HG03520 (cell line): ENCODE results near the gene CDC42EP4.
A peak's percentile ranks its signal among the peaks of the same experiment; 100 is the strongest.

Source experiments
- ATAC-seq: cut with Tn5 transposase; IDR thresholded peaks from one replicate; pipeline ENCODE4 v1.9.1; 2021; ENCODE audit warnings: mild to moderate bottlenecking, moderate library complexity; ENCODE audit not compliant: unreplicated experiment

The CDC42EP4 gene

DNA sequence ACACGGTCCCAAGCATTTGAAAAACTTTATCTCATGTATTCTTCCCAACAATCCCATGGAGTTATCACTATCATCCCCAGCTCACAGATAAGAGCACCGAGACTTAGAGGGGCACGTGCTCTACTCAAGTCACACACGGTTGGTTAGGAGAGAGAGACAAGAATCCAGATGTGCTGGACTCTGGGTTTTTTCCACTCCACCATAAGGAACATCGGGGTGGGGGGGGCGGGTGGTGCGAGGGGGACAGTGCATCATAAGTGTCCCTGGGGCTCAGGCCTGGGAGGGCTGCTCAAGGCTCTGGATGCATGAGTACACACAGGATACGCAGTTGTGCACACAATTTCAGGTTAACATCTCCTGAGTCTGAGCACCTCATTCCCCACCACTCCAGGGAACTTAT lies 7.4 kb downstream of the CDC42EP4 start:
- ATAC-seq = no peak

DNA sequence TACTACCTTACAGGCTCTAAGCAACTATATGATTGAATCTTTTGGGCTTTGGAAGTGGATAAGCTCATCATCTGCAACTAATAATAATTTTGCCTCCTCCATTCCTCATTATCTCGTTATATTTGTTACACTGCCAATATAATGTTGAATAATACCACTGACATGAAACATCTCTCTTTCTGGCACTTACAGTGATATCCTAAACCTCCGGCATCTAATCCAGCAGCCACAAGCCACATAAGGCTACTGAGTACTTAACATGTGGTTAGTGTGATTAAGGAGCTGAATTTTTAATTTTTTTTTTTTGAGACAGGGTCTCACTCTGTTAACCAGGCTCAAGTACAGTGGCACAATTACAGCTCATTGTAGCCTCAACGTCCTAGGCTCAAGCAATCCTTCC lies 9.6 kb downstream of the CDC42EP4 start:
- no peak for ATAC-seq

DNA sequence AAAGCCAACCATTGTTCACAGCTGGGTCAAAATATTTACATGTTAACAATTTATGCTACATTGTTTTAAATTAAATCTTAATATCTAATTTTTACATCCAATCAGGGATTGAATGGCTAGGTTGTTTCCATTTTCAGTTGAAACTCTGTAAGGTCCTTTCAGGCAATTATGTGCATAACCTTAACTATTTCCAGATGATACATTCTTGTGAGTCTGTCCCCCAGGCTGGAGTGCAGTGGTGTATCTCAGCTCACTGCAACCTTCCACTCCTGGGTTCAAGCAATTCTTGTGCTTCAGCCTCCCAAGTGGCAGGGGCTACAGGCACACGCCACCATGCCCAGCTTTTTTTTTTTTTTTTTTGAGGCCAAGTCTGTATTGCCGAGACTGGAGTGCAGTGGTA lies 10.4 kb downstream of the CDC42EP4 start:
- ATAC-seq = no peak

DNA sequence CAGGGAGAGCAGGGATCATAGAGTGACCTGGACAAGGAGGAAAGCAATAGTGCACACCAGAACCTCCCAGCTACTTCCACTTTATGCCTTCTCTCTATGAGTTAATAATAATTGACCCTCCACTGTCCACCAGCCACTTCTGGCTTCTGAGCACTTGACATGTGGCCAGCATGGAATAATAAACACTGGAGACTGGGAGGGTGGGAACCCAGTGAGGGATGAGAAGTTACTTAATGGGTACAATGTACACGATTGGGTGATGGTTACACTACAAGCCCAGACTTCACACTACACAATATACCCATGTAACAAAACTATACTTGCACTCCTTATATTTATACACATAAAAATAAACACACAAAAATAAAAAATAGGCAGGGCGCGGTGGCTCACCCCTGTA lies 11.4 kb downstream of the CDC42EP4 start:
- ATAC-seq = no peak

DNA sequence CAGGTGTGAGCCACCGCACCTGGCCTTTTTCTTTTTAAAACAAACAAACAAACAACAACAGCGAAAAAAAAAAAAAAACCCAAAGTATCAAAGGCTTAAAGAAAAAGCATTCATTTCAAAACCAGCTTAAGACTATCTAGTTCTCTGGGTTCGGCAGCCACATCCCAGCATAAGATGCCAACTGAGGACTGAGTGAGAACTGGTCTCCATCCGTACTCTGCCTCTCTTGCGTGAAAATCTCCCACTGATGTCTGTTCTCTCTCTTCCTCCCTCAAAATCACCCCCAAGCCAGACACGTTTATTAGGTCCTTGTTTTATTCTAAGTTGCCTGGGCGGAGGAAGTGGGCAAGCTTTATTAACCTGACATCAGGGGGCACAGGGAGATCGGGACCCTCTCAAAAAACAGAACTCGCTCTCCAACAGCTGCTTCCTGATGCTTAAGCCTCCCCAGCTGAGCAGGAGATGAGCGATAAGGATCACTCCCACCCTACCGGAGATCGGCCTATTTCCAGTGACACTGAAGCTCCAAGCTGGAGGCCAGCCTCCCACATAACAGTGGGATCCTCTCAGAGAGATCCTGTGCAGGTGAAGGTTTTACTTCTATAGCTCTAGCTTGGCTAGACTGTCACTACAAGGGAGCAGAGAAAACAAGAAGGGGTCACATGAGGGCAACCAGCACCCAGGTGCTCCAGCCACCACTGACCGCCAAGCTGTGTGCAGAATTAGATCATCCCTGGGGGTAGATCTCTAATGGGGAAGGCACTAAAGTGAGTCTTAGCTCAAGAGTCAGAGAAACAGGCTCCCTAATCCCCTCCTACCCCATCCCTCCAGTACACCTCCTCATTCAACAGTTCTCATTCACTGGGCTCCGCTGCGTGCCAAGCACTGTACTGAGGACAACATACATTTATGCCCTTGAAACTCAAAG lies 13.6 kb downstream of the CDC42EP4 start:
- ATAC-seq = no peak

DNA sequence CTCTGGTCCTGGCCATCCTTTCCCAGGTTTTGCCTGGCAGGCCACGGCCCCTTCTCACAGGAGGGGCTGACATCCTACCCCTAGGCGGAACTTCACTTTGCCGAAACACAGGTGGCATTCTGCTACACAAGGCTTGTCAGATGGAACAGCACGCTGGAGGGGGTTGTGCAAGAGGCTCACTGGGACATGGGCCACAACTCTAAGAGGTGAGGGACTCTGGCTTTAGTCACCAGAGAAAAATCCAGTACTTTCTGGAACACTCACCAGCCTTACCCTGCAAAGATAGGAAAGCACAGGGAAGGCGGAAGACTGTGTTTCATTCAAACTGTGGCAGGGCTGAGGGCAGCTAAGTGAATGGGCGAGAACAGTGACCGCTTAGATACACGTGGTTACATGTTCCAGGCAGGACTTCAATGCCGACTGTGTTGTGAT lies 18.3 kb downstream of the CDC42EP4 start:
- no peak for ATAC-seq

DNA sequence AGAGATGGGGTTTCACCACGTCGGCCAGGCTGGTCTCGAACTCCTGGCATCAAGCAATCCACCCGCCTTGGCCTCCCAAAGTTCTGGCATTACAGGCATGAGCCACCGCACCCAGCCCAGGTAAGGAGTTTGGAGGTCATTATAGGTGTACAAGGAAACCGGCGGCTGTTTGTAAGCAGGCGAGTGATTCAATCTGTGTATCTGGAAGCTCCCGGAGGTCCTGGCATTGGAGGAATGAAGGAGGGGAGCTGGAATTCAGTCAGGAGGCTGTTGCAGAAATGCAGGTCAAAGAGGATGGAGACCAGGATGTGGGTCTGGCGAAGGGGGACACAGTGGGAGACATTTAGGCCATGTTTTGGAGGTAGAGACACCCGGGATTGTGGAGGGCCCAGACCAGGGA lies 18.8 kb downstream of the CDC42EP4 start:
- no peak for ATAC-seq

DNA sequence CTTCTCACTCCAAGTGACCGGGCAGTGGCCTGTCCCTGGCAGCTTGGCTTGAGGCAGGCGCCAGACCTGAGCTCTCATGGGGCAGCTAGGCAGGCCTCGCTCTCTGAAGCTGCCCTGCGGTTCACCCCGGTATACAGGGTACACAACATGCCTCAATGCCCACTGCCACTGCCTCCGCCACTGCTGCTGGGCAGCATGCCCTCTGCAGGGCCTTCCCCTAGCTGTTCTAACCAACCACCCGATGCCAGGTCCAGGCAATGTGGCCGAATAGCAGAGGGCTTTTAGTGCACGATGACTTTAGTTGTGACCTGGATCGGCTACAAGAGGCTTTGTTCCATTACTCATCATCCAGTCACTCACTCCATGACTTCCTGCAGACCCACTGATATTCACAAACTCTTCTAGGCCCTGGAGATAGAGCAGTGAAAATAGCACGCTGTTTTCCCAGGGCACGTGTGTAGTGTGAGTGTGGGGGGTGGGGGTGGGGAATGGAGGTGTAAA lies 19.7 kb downstream of the CDC42EP4 start:
- ATAC-seq = no peak

DNA sequence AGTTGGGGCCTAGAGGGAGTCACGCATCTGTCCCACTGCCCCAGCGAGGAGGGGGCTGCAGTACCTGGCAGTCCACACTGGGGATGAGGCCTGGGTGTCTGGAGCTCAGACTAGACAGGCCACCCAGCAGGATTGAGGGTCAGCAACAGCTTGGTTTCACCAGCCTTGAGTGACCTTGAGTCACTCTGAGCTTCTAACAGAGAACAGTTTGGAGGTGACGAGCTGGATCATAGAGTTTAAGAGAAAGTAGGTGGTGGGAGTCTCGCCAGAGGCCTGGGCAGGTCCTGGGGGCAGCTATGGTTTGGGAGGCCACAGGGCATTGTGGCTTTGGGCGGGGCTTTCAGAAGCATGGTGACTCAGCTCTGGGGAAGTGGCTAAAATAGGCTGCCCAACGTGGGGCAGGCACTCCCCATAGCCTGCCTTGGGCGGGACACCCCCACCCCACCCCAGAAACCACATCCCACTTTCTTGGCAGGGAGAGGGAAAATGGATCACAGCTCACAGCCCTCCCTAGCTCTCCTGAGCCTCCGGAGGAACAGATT lies 20.5 kb downstream of the CDC42EP4 start:
- ATAC-seq = peak; percentile 72

DNA sequence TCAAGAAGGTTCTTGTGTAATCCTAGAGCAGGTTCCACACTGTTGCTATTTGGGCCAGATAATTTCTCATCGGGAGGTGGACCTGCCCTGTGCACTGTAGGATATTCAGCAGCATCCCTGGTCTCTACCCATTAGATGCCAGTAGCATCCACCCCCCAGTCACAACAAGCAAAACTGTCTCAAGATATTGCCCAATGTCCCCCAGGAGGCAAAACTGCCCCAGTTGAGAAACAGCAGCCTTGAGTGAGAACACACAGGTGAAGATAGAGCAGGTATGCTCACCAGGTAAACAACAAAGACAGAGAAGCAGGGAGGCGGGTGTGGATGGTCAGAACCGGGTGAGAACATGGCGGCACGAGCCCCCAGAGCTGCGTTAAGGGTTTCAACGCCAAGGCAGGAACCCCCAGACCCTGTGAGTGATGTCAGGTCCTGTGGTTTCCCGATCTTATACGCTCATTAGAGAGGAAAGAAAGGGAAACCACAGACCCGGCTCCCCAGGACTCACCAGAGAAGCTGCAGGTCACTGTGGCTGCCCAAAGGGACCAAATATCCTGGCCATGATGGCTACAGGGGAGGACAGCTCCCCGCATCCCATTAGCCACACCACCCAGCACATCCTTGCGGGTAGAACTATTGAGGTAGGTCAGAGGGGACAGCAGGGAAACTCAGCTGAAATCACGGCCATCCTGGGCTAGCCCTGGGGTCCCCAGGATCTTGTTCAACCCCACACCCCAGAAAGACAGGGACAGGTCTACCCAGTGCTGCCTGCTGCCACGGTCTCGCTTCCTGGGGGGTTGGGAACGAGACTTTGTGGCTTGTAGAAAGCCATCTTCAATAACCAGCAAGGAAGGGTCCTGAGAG lies 21.2 kb downstream of the CDC42EP4 start:
- peak; percentile 37 for ATAC-seq

DNA sequence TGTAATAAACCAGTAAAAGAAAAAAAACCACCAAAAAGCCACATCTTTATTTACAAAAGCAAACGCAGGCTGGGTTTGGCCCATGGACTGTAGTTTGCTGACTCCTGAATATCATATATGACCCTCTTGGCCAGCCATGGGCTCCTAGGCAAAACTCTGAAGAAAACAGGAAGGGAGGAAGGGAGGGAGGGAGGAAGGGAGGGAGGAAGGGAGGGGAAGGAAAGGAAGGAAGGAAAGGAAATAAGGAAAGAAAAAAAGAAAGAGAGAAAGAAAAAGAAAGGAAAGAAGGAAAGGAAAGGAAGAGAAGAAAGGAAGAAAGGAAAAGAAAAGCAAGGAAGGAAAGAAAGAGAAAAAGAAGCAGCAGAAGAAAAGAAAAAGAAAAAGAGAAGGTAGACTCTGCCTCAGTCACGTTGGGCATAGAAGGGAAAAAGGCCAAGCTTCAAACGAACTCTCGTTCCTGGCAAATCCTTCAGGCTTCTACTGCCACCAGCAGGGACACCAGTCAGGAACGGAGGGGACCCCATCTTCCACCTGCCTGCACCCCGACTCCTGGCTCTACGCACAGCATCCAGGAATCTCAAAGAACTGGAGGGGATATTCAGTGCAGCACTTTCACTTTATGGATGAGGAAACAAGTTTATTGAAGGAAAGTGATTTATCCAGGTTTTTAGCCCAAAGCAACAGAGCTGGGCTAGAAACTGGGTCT lies 22.1 kb downstream of the CDC42EP4 start:
- no peak for ATAC-seq

DNA sequence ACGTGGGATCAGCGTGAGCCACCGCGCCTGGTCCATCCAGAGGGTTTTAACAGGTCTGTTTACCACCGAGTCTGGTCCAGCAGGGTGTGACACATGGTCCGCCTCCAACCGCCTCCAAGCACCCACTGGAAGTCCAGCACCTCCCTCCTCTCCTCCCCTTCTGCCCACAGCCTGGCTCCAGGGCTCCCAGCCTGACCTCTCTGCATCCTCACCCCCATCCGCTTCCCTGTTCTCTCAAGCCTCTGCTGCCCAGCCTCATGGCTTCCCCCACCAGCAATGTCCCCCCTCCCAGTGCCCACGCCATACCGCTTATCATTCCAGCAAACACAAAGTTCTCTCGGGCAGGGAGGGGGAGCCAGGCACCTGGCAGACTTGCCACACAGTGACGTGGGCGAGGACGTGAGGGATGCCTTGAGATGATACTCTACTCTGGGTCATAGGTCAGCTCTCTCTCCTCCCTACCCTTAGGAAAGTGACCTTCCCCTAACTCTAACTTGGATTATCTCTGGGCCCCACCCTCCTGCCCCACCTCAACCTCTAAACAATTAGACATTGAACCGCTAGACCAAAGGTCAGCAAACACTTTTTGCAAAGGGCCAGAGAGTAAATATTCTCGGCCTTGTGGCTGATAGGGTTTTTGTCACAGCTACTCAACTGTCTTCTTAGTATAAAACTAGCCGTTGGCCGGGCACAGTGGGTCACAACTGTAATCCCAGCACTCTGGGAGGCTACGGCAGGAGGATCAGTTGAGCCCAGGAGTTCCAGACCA lies 23.1 kb downstream of the CDC42EP4 start:
- ATAC-seq = no peak

DNA sequence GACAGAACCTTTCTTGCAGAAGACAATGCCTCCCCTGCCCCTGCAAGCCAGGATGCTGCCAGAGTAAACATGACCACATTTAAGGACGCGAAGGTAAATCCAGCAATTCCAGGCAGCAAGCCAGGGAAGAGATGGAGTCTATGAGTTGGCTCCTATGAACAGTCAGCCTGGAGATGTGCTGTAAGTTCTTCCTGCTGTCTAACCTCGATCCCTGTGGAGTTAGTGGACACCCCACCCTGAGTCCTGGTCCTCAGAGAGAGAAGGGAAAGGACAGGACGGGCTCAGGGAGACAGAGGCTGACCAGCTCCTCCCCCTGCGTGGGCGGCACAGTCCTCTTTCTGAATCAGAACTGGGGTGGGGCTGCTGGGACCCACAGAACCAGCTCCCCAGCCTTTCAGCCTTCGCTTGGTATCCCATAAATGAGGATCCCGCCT lies 24.9 kb downstream of the CDC42EP4 start:
- no peak for ATAC-seq

DNA sequence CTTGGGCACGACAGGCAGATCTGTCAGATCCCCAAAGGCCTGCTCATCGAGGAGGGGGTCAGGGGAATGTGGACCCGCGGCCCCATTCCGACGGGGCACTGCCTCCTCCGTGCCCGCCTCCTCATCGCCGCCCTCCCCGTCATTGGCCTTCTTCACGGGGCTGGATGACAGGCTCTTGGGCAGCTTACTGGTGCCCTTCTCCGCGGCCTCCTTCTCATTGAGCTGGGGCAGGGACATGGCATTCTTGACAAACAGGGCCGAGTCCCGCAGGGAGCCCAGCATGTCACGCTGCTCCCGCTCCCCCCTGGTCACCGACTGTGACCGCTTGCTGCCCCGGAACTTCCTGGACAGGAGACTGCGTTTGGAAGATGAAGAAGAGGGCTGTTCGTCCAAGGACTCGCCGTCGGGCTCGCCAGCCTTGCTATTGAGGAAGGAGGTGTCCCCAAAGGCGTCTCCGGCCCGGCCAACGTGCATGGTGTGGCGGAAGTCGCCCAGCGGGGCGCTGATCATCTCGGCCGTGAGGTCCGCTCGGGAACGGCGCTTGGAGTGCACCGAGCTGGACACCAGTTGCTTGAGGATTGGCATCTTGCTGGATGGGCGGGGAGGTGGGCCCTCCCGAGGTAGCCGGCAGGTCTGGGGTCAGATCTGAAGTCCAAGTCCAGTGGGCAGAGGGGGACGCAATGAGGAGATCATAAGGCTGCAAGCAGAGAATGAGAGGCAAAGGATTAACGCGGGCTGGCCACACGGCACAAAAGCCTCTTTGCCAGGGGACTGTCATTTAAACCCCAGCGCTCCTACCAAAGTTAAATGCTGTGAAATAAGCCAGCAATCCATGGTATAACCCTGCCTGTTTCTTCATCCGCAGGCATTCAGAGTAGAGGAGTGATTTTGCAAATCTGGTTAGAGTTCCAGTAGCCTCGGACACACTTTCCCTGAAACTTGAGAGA lies 25.6 kb downstream of the CDC42EP4 start:
- ATAC-seq = no peak

DNA sequence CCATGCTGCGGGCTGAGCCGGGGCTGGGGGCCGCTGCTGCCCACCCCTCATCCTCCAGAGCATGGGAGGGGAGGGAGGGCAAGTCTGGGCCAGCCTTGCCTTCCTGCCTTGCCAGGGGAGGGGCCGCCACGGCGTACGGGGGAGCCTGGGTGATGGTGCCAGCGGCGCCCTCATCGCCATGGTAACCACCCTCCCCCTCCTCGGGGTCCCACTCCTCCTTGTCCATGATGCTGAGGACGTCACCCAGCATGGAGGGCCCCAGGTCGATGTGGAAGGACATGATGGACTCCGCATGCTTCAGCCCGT lies 26.2 kb downstream of the CDC42EP4 start:
- no peak for ATAC-seq

DNA sequence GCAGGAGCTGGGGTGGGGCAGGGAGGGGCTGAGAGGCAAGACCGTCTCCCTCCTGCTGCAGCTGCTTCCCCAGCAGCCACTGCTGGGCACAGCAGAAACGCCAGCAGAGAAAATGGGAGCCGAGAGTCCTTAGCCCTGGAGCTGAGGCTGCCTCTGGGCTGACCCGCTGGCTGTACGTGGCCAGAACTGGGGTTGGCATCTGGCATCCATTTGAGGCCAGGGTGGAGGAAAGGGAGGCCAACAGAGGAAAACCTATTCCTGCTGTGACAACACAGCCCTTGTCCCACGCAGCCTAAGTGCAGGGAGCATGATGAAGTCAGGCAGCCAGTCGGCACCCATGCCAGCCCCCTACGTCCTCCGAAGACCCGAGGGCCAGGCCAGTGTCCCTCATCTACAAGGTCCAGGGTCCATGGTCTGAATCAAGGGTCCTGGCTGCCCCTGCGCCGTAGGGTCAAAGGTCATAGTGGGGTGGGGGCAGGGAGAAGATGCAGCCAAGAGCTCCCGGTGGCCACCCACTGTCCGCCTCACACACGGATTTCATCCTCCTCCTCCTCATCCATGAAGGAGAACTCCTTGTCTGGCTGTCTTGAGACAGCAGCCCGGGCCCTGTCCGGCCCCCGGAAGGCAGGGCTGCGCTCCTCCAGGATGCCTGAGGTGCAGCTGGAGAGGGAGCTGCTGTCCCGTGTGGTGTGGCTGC lies 26.7 kb downstream of the CDC42EP4 start:
- no peak for ATAC-seq

DNA sequence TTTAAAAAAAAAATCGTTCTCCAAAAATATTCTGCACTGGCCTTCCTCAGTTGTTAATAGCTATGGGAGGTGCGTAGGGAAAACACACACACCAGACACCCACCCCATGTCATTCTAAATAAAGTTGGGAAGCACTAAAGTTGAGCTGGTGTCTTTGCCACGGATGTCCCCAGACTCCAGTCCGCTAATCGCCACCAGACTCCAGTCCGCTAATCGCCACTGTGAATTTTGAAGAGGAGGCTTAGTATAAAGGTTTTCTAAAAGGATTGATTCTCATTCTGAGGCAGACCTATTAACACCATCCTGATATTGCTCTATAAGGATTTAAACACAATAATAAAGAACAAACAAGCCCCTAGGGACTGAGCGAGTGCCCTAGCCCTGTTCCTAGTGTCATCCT lies 27.4 kb downstream of the CDC42EP4 start:
- no peak for ATAC-seq

DNA sequence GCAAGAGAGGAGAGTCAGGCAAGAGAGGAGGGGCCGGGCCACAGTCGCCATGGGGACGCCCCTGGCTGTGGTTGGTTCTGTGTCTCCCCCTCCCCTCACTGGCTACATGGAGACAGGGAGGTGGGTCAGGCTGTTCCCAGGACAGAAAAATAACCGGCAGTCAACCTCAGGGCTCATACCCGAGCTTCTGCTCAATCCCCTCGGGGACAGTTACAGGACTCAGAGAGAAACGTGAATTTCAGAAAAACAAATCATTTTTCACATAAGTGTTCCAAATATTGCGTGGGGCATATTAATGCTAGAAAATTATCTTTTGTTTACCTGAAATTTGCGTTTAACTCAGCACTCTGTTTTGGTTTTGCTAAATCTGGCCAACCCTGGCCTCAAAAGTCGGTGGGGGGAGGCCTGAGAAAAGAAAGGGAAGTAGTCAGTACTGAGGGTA lies 27.9 kb downstream of the CDC42EP4 start:
- ATAC-seq = no peak
